Epithelial cell of proximal tubule (primary cell): Measurements from ENCODE around the gene NDST1. TPM values are rescaled to one million over a fixed set of nuclear protein-coding genes. Genes with fewer than 3 reads are reported as not detected.

Experiments used
- DNase-seq: peaks from one replicate; pipeline ENCODE4 v3.0.0-alpha.2; 2011; ENCODE audit warnings: low read depth
- H3K4me3 ChIP-seq: 2 replicates; pipeline ENCODE4 v1.5.1; 2011; ENCODE audit warnings: low read depth, mild to moderate bottlenecking, low read length
- CTCF ChIP-seq: conservative IDR thresholded peaks from 2 replicates; pipeline ENCODE4 v1.5.1; 2012; ENCODE audit warnings: low read depth, mild to moderate bottlenecking, low read length
- total RNA-seq: library from RNA; depleted of rRNA; stranded (reverse); fragments of >200 nt; gene quantifications from 2 replicates; pipeline ENCODE4 v1.2.3, GENCODE V29; 2015

Gene NDST1
- total RNA-seq, 1 donor from 2014 or later: 65.4 TPM

GRCh38 chr5:150519560-150519945 lies 11.6 kb downstream of the NDST1 start:
- DNase-seq: no peak
- H3K4me3 ChIP-seq: no peak overlapping the region
- no peak for TF ChIP-seq CTCF

DNA sequence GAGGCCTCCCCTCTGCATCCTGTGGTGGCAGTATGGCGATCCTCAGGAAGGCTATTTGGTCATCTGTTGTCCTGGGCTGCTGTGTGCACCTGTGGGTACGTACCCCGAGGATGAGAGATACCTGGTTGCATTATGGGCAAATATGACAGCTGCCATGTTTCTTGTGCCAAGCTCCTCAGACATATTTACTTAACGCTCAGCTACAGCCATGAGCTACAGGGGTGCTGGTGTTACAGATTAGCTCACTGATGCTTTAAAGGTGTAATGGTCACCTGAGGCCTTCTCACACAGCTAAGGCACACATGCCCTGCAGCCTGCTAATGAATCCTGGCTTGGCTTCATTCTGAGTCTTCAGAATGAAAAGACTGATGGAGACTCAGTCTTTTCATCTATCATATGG lies 12.0 kb downstream of the NDST1 start:
- no peak for TF ChIP-seq CTCF
- no peak for DNase-seq
- H3K4me3 ChIP-seq: no peak overlapping the region

- DNase-seq: no peak
- no peak for TF ChIP-seq CTCF
- no peak overlapping the region for H3K4me3 ChIP-seq
Observed at GRCh38 chr5:150520747-150521521, 13.0 kb downstream of the NDST1 start.

DNA sequence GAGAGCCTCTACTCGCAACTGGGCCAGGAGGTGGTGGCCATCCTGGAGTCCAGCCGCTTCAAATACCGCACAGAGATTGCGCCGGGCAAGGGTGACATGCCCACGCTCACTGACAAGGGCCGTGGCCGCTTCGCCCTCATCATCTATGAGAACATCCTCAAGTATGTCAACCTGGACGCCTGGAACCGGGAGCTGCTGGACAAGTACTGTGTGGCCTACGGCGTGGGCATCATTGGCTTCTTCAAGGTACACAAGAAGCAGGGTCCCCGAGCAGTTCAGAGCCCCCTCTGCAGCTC lies 13.5 kb downstream of the NDST1 start:
- H3K4me3 ChIP-seq: no peak overlapping the region
- DNase-seq: no peak
- no peak for TF ChIP-seq CTCF

DNA sequence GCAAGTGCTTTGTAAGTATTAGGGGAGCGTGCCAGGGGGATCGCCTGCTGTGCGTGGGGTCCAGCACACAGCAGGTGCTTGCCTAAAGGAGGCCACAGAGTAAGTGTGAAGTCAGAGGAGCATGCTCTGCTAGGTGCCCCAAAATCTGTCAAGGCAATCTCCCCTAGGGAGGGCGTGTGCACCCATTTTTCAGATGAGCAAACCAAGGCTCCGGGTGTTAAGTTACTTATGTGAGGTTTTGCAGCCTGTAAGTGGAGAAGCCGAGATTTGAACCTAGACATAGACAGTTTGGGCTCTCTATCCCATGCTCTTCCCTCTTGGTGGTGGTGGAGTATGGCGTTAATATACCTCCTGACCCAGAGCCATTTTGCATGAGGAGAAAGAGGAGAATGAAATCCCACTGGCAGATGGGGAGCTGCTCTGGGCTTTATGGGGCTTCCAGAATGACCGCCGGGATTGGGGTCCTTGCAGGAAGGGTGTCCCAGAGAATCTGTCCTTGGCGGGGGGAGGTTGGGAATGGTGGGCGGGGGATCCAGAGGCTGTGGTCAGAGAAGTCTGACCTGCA lies 14.1 kb downstream of the NDST1 start:
- TF ChIP-seq CTCF: no peak
- DNase-seq: no peak

DNA sequence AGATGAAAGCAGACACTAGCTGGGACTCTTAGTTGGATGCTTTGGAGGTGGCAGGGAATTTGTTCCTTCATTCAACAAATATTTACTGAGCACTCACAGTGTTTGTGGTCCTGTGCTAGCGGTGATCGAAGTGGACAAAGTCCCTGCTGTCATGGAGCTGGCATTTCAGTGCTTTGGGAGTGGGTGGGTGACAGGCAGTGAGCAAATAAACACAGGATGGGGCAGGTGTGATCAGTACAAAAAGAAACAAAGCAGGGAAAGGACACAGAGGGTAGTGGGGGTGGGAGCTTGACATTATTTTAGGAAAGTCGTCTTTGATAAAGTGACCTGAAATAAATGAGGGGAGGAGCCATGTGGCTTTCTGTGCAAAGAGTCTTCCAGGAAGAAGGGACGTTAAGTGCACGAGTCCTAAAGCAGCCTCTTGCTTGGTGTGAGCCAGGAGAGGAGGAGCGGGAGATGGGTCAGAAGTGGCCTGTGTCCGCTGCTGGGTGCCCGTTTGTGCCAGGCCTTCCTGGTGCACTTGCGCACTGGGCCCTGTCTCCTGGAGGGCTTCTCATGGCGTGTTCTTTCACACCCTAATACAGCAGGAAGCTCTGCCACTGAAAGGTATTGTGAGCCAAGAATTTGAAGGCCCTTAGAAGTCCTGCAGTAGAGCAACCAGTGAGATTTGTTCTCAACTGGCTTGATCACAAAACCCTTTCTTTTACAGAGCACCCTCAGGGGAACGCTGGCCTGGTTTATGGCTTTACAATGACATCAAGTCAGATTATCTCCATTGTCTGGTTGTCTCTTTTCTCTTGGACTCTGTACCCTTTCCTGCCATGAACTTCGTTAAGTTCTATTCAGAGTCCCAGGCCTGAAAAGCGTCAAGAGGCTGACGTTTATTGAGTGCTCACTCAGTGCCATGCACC lies 14.8 kb downstream of the NDST1 start:
- no peak for DNase-seq
- H3K4me3 ChIP-seq: no peak overlapping the region
- TF ChIP-seq CTCF: no peak

More for the DNA sequence above, 14.1 kb downstream of the NDST1 start:
- no peak overlapping the region for H3K4me3 ChIP-seq
